ENCODE data around the gene CYBA.

DNA sequence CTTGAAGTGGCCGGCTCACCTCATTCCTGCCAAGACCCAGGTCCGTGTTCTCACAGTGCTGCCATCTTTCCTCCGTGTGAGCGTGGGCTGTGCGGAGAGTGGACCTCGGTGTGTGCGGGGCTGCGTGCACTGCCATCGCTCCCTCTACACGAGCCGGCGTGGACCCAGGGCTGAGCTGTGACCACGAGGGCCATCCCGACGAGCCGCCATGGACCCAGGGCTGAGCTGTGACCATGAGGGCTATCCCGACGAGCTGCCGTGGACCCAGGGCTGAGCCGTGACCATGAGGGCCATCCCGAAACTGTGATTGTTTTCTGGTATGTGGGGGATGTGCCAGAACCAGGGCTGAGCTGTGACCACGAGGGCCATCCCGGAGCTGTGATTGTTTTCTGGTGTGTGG, 21.0 kb upstream of the CYBA start:
- TF ChIP-seq EZH2 (IDR thresholded peaks at IDR 0.05; ENCODE audit: borderline replicate concordance, control insufficient read depth, low read depth, low read length), result no peak
- TF ChIP-seq SMC3 (IDR thresholded peaks at IDR 0.05; ENCODE audit: borderline replicate concordance, low read length), result no peak
- TF ChIP-seq, protein P1, sequence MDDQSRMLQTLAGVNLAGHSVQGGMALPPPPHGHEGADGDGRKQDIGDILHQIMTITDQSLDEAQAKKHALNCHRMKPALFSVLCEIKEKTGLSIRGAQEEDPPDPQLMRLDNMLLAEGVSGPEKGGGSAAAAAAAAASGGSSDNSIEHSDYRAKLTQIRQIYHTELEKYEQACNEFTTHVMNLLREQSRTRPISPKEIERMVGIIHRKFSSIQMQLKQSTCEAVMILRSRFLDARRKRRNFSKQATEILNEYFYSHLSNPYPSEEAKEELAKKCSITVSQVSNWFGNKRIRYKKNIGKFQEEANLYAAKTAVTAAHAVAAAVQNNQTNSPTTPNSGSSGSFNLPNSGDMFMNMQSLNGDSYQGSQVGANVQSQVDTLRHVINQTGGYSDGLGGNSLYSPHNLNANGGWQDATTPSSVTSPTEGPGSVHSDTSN (IDR thresholded peaks at IDR 0.05; ENCODE audit: insufficient replicate concordance, low read depth, low read length), result no peak
- TF ChIP-seq, protein P2, sequence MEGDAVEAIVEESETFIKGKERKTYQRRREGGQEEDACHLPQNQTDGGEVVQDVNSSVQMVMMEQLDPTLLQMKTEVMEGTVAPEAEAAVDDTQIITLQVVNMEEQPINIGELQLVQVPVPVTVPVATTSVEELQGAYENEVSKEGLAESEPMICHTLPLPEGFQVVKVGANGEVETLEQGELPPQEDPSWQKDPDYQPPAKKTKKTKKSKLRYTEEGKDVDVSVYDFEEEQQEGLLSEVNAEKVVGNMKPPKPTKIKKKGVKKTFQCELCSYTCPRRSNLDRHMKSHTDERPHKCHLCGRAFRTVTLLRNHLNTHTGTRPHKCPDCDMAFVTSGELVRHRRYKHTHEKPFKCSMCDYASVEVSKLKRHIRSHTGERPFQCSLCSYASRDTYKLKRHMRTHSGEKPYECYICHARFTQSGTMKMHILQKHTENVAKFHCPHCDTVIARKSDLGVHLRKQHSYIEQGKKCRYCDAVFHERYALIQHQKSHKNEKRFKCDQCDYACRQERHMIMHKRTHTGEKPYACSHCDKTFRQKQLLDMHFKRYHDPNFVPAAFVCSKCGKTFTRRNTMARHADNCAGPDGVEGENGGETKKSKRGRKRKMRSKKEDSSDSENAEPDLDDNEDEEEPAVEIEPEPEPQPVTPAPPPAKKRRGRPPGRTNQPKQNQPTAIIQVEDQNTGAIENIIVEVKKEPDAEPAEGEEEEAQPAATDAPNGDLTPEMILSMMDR (IDR thresholded peaks at IDR 0.05 in 2 of 3, conservative IDR thresholded peaks at IDR 0.05 in 1 of 3; ENCODE audit: control insufficient read depth in 2 of 3, extremely low read depth in 1 of 3, insufficient read depth in 1 of 3, low read depth in 3 of 3, low read length in 3 of 3), result no peak
- no peak for TF ChIP-seq IRF4 (IDR thresholded peaks at IDR 0.05; ENCODE audit: low read depth, low read length)
- TF ChIP-seq, protein P3, sequence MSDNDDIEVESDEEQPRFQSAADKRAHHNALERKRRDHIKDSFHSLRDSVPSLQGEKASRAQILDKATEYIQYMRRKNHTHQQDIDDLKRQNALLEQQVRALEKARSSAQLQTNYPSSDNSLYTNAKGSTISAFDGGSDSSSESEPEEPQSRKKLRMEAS (IDR thresholded peaks at IDR 0.05; ENCODE audit: low read depth, low read length), result no peak
- no peak for TF ChIP-seq CREB1 (IDR thresholded peaks at IDR 0.05; ENCODE audit: low read depth)
- TF ChIP-seq POLR2A (IDR thresholded peaks at IDR 0.05; ENCODE audit: low read depth, low read length), result no peak
- TF ChIP-seq, protein P4, sequence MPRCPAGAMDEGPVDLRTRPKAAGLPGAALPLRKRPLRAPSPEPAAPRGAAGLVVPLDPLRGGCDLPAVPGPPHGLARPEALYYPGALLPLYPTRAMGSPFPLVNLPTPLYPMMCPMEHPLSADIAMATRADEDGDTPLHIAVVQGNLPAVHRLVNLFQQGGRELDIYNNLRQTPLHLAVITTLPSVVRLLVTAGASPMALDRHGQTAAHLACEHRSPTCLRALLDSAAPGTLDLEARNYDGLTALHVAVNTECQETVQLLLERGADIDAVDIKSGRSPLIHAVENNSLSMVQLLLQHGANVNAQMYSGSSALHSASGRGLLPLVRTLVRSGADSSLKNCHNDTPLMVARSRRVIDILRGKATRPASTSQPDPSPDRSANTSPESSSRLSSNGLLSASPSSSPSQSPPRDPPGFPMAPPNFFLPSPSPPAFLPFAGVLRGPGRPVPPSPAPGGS (IDR thresholded peaks at IDR 0.05; ENCODE audit: borderline replicate concordance, insufficient read depth, low read depth, low read length, poor library complexity, severe bottlenecking), result no peak

All from GM12878 (cell line).